Esophagus (tissue), 2 donors: ENCODE measurements around the gene C1QTNF7. TPM values are rescaled to one million over a fixed set of nuclear protein-coding genes. Genes with fewer than 3 reads are reported as not detected.
A peak's percentile ranks its signal among the peaks of the same experiment; 100 is the strongest.

Source experiments
- H3K27ac ChIP-seq, 2 donors: one replicate each; pipeline ENCODE4 v1.5.1; 2013; ENCODE audit warnings: low read depth in 2 of 2, mild to moderate bottlenecking in 2 of 2, inconsistent platforms in 1 of 2, low read length in 1 of 2, moderate library complexity in 1 of 2
- H3K27me3 ChIP-seq, 2 donors: one replicate each; pipeline ENCODE4 v1.6.1; 2013; ENCODE audit warnings: low read length in 2 of 2, control low read depth in 1 of 2, mild to moderate bottlenecking in 1 of 2; ENCODE audit not compliant: insufficient read depth in 2 of 2, control insufficient read depth in 1 of 2
- H3K36me3 ChIP-seq, 2 donors: one replicate each; pipeline ENCODE4 v1.6.1; 2013; ENCODE audit warnings: low read length in 1 of 2; ENCODE audit not compliant: control insufficient read depth in 2 of 2, insufficient read depth in 2 of 2
- H3K4me1 ChIP-seq, 2 donors: one replicate each; pipeline ENCODE4 v1.6.1; 2013; ENCODE audit warnings: low read length in 1 of 2; ENCODE audit not compliant: control insufficient read depth in 2 of 2, insufficient read depth in 2 of 2
- H3K4me3 ChIP-seq, 2 donors: one replicate each; pipeline ENCODE4 v1.5.1; 2013; ENCODE audit warnings: low read length in 2 of 2, mild to moderate bottlenecking in 2 of 2, low read depth in 1 of 2, moderate library complexity in 1 of 2
- H3K9me3 ChIP-seq, 2 donors: one replicate each; pipeline ENCODE4 v1.6.1; 2013; ENCODE audit warnings: mild to moderate bottlenecking in 2 of 2, low read depth in 1 of 2, low read length in 1 of 2, moderate library complexity in 1 of 2; ENCODE audit not compliant: control insufficient read depth in 2 of 2, insufficient read depth in 1 of 2
- WGBS, 2 donors: extraction: QIAGEN DNeasy Blood & Tissue Kit; methylation state at CpG; one replicate each; pipeline ENCODE4 v1.1.7; 2013; 5-methylcytosine and 5-hydroxymethylcytosine counted together
- polyA plus RNA-seq, 2 donors: library from polyadenylated mRNA; stranded (reverse); fragments of 200-250 nt; gene quantifications; one replicate each; pipeline ENCODE4 v1.2.3, GENCODE V29; 2013
- donor health status: healthy with polysubstance abuse.
- donor health status: Bipolar disorder and iron deficiency.

Gene C1QTNF7
- polyA plus RNA-seq, 2 donors: 0.85 to 1.4 TPM

- Histone ChIP-seq H3K9me3 (peaks cover 0 to 2% of the 10 kb centered on the region in 2 donors), H3K4me3 (no peak overlapping the region), H3K4me1 (peaks cover 0 to 2% of the 10 kb centered on the region in 2 donors), H3K36me3 (no peaks in the 10 kb centered on the region), H3K27ac (no peak overlapping the region), H3K27me3 (no peaks in the 10 kb centered on the region)
- 42 to 50% methylated on average over 4 of the region's 4 CpGs for WGBS, 2 donors
These were observed 17.2 kb downstream of the C1QTNF7 start for GRCh38 chr4:15444879-15445547.

GRCh38 chr4:15451181-15451865, 23.5 kb downstream of the C1QTNF7 start:
- Histone ChIP-seq H3K4me3 (no peak overlapping the region), H3K27ac (peak overlapping the region in 1 of 2 donors; percentile 15), H3K36me3 (no peaks in the 10 kb centered on the region), H3K27me3 (no peaks in the 10 kb centered on the region), H3K9me3 (no peaks in the 10 kb centered on the region), H3K4me1 (peaks cover 0 to 4% of the 10 kb centered on the region in 2 donors)
- WGBS, 2 donors: 13 to 23% methylated on average over 1 of the region's 1 CpG

GRCh38 chr4:15451866-15452765, 24.3 kb downstream of the C1QTNF7 start:
- 32 to 51% methylated on average over 4 of the region's 4 CpGs for WGBS, 2 donors
- Histone ChIP-seq H3K27ac (peak overlapping the region; percentile 18 to 37), H3K4me1 (peaks cover 0 to 4% of the 10 kb centered on the region in 2 donors), H3K4me3 (no peak overlapping the region), H3K36me3 (no peaks in the 10 kb centered on the region), H3K9me3 (no peaks in the 10 kb centered on the region), H3K27me3 (no peaks in the 10 kb centered on the region)

- no peaks in the 10 kb centered on the region for H3K27me3 ChIP-seq
- no peaks in the 10 kb centered on the region for H3K36me3 ChIP-seq
- H3K4me3 ChIP-seq: no peak overlapping the region
- peak overlapping the region in 1 of 2 donors; percentile 49 for H3K27ac ChIP-seq
- H3K9me3 ChIP-seq: no peaks in the 10 kb centered on the region
- H3K4me1 ChIP-seq: peaks cover 0 to 4% of the 10 kb centered on the region in 2 donors
- 75 to 81% methylated on average over 3 of the region's 3 CpGs for WGBS, 2 donors
These were observed 27.5 kb downstream of the C1QTNF7 start for GRCh38 chr4:15455290-15455689.

GRCh38 chr4:15457406-15458201, 29.8 kb downstream of the C1QTNF7 start:
- no peaks in the 10 kb centered on the region for H3K9me3 ChIP-seq
- H3K27ac ChIP-seq: peak overlapping the region; percentile 5 to 22
- H3K36me3 ChIP-seq: no peaks in the 10 kb centered on the region
- H3K27me3 ChIP-seq: no peaks in the 10 kb centered on the region
- H3K4me3 ChIP-seq: no peak overlapping the region
- 24 to 26% methylated on average over 7 of the region's 7 CpGs for WGBS, 2 donors
- H3K4me1 ChIP-seq: no peaks in the 10 kb centered on the region

GRCh38 chr4:15458616-15459015, 30.8 kb downstream of the C1QTNF7 start:
- WGBS, 2 donors: 75 to 81% methylated on average over 2 of the region's 2 CpGs
- no peak overlapping the region for H3K27ac ChIP-seq

GRCh38 chr4:15459706-15460105, 31.9 kb downstream of the C1QTNF7 start:
- Histone ChIP-seq H3K27me3 (no peaks in the 10 kb centered on the region), H3K9me3 (no peaks in the 10 kb centered on the region), H3K4me3 (no peak overlapping the region), H3K4me1 (no peaks in the 10 kb centered on the region), H3K27ac (no peak overlapping the region), H3K36me3 (no peaks in the 10 kb centered on the region)

More at GRCh38 chr4:15458616-15459015, 30.8 kb downstream of the C1QTNF7 start:
- Histone ChIP-seq H3K9me3 (no peaks in the 10 kb centered on the region), H3K27me3 (no peaks in the 10 kb centered on the region), H3K4me3 (no peak overlapping the region), H3K4me1 (no peaks in the 10 kb centered on the region), H3K36me3 (no peaks in the 10 kb centered on the region)

GRCh38 chr4:15466596-15466995, 38.8 kb downstream of the C1QTNF7 start:
- Histone ChIP-seq H3K4me3 (no peak overlapping the region), H3K27ac (no peak overlapping the region), H3K36me3 (no peaks in the 10 kb centered on the region), H3K4me1 (peaks cover 0 to 2% of the 10 kb centered on the region in 2 donors), H3K9me3 (no peaks in the 10 kb centered on the region), H3K27me3 (no peaks in the 10 kb centered on the region)
- WGBS, 2 donors: 72 to 80% methylated on average over 1 of the region's 1 CpG
